ENCODE measurements around the gene IGF2BP2.

- no peak for TF ChIP-seq POLR2A (IDR thresholded peaks at IDR 0.05; ENCODE audit: low read length)
- TF ChIP-seq GATA1 (IDR thresholded peaks at IDR 0.05; ENCODE audit: low read depth, low read length) = no peak
These were observed 230.8 kb downstream of the IGF2BP2 start for GRCh38 chr3:185594073-185594472.
